ENCODE data around the gene TMEM165. TPM values are rescaled to one million over a fixed set of nuclear protein-coding genes. Genes with fewer than 3 reads are reported as not detected.
"Not testable (repeated sequence)": the region's sequence is repeated elsewhere in the genome, so short reads cannot be mapped to it uniquely, and the experiment has no call there.

Gene TMEM165
- total RNA-seq, 2 donors from 2014 or later, result 70.0 to 80.0 TPM

GRCh38 chr4:55355555-55355954 lies 40.2 kb upstream of the TMEM165 start:
- H3K27ac ChIP-seq, result no peak overlapping the region
- intact Hi-C loops (cut with DNase I), result no loop called here
- TF ChIP-seq CTCF (IDR thresholded peaks at IDR 0.05), result no peak
- no peak for DNase-seq
- no peaks in the 10 kb centered on the region for H3K4me1 ChIP-seq
- H3K4me3 ChIP-seq, result no peak overlapping the region
- no peaks in the 10 kb centered on the region for H3K27me3 ChIP-seq
- no peak overlapping the region for H3K9ac ChIP-seq (ENCODE audit: low read depth in 2 of 2, low read length in 2 of 2)
- no peaks in the 10 kb centered on the region for H3K36me3 ChIP-seq
- H3K9me3 ChIP-seq, result no peaks in the 10 kb centered on the region

GRCh38 chr4:55356991-55357461 lies 38.7 kb upstream of the TMEM165 start:
- no peak overlapping the region for H3K27ac ChIP-seq
- no peak overlapping the region for H3K4me3 ChIP-seq
- H3K27me3 ChIP-seq, result no peaks in the 10 kb centered on the region
- TF ChIP-seq CTCF (IDR thresholded peaks at IDR 0.05), result no peak
- H3K4me1 ChIP-seq, result no peaks in the 10 kb centered on the region
- intact Hi-C loops (cut with DNase I), result no loop called here
- H3K36me3 ChIP-seq, result no peaks in the 10 kb centered on the region
- no peak for DNase-seq
- H3K9me3 ChIP-seq, result no peaks in the 10 kb centered on the region
- H3K9ac ChIP-seq (ENCODE audit: low read depth in 2 of 2, low read length in 2 of 2), result no peak overlapping the region

GRCh38 chr4:55358246-55358645 lies 37.5 kb upstream of the TMEM165 start:
- TF ChIP-seq CTCF (IDR thresholded peaks at IDR 0.05), result no peak
- no peaks in the 10 kb centered on the region for H3K27me3 ChIP-seq
- no peaks in the 10 kb centered on the region for H3K9me3 ChIP-seq
- no peak overlapping the region for H3K9ac ChIP-seq (ENCODE audit: low read depth in 2 of 2, low read length in 2 of 2)
- DNase-seq, result no peak
- no peak overlapping the region for H3K4me3 ChIP-seq
- H3K36me3 ChIP-seq, result no peaks in the 10 kb centered on the region
- H3K4me1 ChIP-seq, result no peaks in the 10 kb centered on the region
- intact Hi-C loops (cut with DNase I), result no loop called here
- no peak overlapping the region for H3K27ac ChIP-seq

GRCh38 chr4:55358668-55359067 lies 37.1 kb upstream of the TMEM165 start:
- Histone ChIP-seq H3K9me3 (no peaks in the 10 kb centered on the region), H3K4me3 (no peak overlapping the region), H3K27ac (peak overlapping the region; percentile 0), H3K36me3 (no peaks in the 10 kb centered on the region), H3K27me3 (no peaks in the 10 kb centered on the region), H3K9ac (ENCODE audit: low read depth in 2 of 2, low read length in 2 of 2) (no peak overlapping the region), H3K4me1 (no peaks in the 10 kb centered on the region)
- no peak for TF ChIP-seq CTCF (IDR thresholded peaks at IDR 0.05)
- no peak for DNase-seq
- intact Hi-C loops (cut with DNase I), result no loop called here

- no peak overlapping the region for H3K9ac ChIP-seq (ENCODE audit: low read depth in 2 of 2, low read length in 2 of 2)
- H3K9me3 ChIP-seq, result no peaks in the 10 kb centered on the region
- intact Hi-C loops (cut with DNase I), result no loop called here
- no peak for TF ChIP-seq CTCF (IDR thresholded peaks at IDR 0.05)
- no peak for DNase-seq
- peak overlapping the region; percentile 0 for H3K27ac ChIP-seq
- no peaks in the 10 kb centered on the region for H3K27me3 ChIP-seq
- no peak overlapping the region for H3K4me3 ChIP-seq
- H3K4me1 ChIP-seq, result no peaks in the 10 kb centered on the region
- H3K36me3 ChIP-seq, result no peaks in the 10 kb centered on the region
Observed at GRCh38 chr4:55359397-55359916, 36.3 kb upstream of the TMEM165 start.

- H3K9me3 ChIP-seq; H3K27ac ChIP-seq; H3K27me3 ChIP-seq; H3K4me3 ChIP-seq; intact Hi-C loops (cut with DNase I); H3K9ac ChIP-seq (ENCODE audit: low read depth in 2 of 2, low read length in 2 of 2); DNase-seq; H3K36me3 ChIP-seq; H3K4me1 ChIP-seq: not testable (repeated sequence)
Observed at GRCh38 chr4:55362938-55363337, 32.8 kb upstream of the TMEM165 start.
